WERI-Rb-1 (cell line): ENCODE measurements around the gene DNAI1.

Source experiments
- DNase-seq: peaks from one replicate; pipeline ENCODE4 v3.0.0-alpha.2; 2020
- H3K27ac ChIP-seq: fragments of 250-450 bp; sonication (Bioruptor Pico); 2 replicates; pipeline ENCODE4 v1.5.1; 2020; ENCODE audit warnings: mild to moderate bottlenecking, moderate library complexity
- H3K27me3 ChIP-seq: fragments of 250-450 bp; sonication (Bioruptor Pico); 2 replicates; pipeline ENCODE4 v1.5.1; 2021; ENCODE audit warnings: mild to moderate bottlenecking, low read depth, moderate library complexity; ENCODE audit not compliant: insufficient read depth, severe bottlenecking
- H3K36me3 ChIP-seq: fragments of 250-450 bp; sonication (Bioruptor Pico); 2 replicates; pipeline ENCODE4 v1.5.1; 2020; ENCODE audit warnings: mild to moderate bottlenecking, moderate library complexity
- H3K4me3 ChIP-seq: 2 replicates; pipeline ENCODE4 v1.5.1; 2011; ENCODE audit warnings: low read depth, mild to moderate bottlenecking, control low read depth, low read length
- H3K9me3 ChIP-seq: fragments of 250-450 bp; sonication (Bioruptor Pico); 2 replicates; pipeline ENCODE4 v1.5.1; 2021; ENCODE audit warnings: mild to moderate bottlenecking, moderate library complexity; ENCODE audit not compliant: severe bottlenecking
- TF ChIP-seq, protein P1 (sequence below): IDR thresholded peaks from 2 replicates; pipeline ENCODE4 v1.5.1; 2011; ENCODE audit warnings: low read depth, mild to moderate bottlenecking, control low read depth, inconsistent platforms, low read length

DNAI1 gene

GRCh38 chr9:34458013-34458958, at the start of gene DNAI1, which contains the start of gene FAM219A:
TSS of gene DNAI1 (plus strand) at chr9:34458805. CDS start at chr9:34459006, 201 bp downstream.
TSS of gene FAM219A (minus strand) at chr9:34458570. CDS start at chr9:34458263, 307 bp downstream.
- Histone ChIP-seq H3K4me3 (peak within 1 kb of the TSS; percentile 78), H3K36me3 (no peaks in the 10 kb centered on the region), H3K9me3 (no peaks in the 10 kb centered on the region), H3K27me3 (no peaks in the 10 kb centered on the region), H3K27ac (peak within 1 kb of the TSS; percentile 45)
- TF ChIP-seq, protein P1, sequence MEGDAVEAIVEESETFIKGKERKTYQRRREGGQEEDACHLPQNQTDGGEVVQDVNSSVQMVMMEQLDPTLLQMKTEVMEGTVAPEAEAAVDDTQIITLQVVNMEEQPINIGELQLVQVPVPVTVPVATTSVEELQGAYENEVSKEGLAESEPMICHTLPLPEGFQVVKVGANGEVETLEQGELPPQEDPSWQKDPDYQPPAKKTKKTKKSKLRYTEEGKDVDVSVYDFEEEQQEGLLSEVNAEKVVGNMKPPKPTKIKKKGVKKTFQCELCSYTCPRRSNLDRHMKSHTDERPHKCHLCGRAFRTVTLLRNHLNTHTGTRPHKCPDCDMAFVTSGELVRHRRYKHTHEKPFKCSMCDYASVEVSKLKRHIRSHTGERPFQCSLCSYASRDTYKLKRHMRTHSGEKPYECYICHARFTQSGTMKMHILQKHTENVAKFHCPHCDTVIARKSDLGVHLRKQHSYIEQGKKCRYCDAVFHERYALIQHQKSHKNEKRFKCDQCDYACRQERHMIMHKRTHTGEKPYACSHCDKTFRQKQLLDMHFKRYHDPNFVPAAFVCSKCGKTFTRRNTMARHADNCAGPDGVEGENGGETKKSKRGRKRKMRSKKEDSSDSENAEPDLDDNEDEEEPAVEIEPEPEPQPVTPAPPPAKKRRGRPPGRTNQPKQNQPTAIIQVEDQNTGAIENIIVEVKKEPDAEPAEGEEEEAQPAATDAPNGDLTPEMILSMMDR = no peak
- DNase-seq = peak; percentile 98

- TF ChIP-seq, protein P1 = no peak
- Histone ChIP-seq H3K4me3 (no peak overlapping the region), H3K9me3 (no peaks in the 10 kb centered on the region), H3K27me3 (no peaks in the 10 kb centered on the region), H3K27ac (no peak overlapping the region), H3K36me3 (no peaks in the 10 kb centered on the region)
- no peak for DNase-seq
Observed at GRCh38 chr9:34409154-34409553, 49.5 kb upstream of the DNAI1 start.

DNA sequence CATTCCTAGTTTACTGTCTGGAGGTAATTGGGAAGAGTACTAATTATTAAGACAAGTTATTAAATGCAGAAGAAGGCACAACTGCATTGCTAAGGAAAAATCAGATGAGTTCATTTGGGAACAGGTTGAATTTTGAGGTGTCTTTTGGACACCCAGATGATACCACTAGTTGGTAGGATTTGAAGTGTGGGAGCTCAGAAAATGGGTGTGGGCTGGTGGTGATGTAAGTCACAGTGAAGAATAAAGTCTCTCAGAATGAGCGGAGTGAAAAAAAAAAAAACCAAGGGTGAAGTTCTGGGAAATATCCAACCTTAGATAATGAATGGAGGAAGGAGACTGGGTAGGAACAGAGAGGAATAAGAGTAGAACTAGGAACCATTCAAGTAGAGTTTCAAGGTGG, 46.3 kb upstream of the DNAI1 start:
- Histone ChIP-seq H3K27ac (no peak overlapping the region), H3K4me3 (no peak overlapping the region), H3K27me3 (no peaks in the 10 kb centered on the region), H3K9me3 (no peaks in the 10 kb centered on the region), H3K36me3 (no peaks in the 10 kb centered on the region)
- DNase-seq = no peak
- TF ChIP-seq, protein P1 = no peak

DNA sequence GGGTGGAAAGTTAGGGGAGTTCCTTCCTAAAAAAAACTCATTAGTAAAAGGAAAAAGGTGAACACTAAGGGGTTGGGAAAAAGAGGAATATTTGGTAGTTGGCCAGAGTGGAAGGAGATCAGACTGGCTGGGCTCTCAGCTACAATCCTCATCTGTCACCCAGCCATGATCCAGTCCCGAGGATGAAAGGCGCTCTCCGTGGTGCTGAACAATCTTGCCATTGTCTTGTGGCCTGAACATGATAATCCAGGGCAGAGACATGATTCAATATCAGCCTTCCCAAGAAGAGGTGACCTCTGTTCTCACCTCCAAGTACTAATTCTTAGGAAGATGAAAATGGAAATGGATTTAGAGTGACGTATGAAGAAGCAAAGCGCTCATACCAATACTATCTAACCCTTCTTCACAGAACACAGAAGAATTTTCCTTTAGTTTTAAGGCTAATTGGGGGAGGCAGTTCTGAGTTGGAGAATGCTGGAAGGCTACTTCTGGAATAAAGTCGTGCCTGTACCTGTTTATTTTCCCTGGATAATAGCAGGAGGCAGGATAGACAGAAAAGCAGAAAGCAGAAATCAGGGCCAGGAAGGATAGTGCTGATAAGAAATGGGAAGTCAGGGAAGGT, 45.3 kb upstream of the DNAI1 start:
- Histone ChIP-seq H3K9me3 (no peaks in the 10 kb centered on the region), H3K27ac (no peak overlapping the region), H3K4me3 (no peak overlapping the region), H3K27me3 (no peaks in the 10 kb centered on the region), H3K36me3 (no peaks in the 10 kb centered on the region)
- no peak for DNase-seq
- TF ChIP-seq, protein P1 = no peak

DNA sequence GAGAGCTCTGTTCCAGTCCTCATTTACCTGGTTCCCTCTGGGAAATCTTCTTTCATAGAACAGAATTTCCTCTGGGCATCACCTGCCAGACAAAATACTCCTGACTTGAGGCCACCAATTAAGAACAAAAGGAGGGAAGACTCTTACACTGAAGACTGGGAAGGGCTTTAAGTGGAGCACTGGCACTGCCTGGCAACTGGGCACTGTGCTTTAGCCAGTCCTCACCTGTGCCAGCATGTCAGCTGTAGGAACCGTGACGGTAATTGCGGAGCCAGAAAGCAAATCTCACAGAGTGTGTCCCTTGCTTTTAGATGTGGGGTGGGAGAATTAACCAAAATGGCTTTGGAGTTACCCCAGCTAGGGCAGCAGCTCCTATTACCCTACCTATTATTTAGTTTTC, 40.9 kb upstream of the DNAI1 start:
- no peak for DNase-seq
- Histone ChIP-seq H3K27me3 (no peaks in the 10 kb centered on the region), H3K36me3 (no peaks in the 10 kb centered on the region), H3K27ac (no peak overlapping the region), H3K4me3 (no peak overlapping the region), H3K9me3 (no peaks in the 10 kb centered on the region)
- TF ChIP-seq, protein P1 = no peak
